ENCODE results near the gene CARNS1. TPM values are rescaled to one million over a fixed set of nuclear protein-coding genes. Genes with fewer than 3 reads are reported as not detected.

Gene CARNS1
- total and polyA plus RNA-seq, 2 of the 13 experiments (the other 11 are each of a cell fraction or from before 2014, with no cell fraction given) = not detected

- 14% methylated on average over 11 of the region's 16 CpGs for WGBS (ENCODE audit: low lambda C conversion rate)
- peaks cover 30% of the 10 kb centered on the region for H3K4me1 ChIP-seq (ENCODE audit: insufficient read depth, low read length)
- FAIRE-seq = peak; percentile 85
- TF ChIP-seq PLSCR1 (CRISPR knock-in tag; IDR thresholded peaks at IDR 0.05; ENCODE audit: borderline replicate concordance) = no peak
- TF ChIP-seq YY1 (IDR thresholded peaks at IDR 0.05; ENCODE audit: insufficient read depth, insufficient replicate concordance, low read depth, low read length) = peak; percentile 59
- no peak for TF ChIP-seq ZMAT3 (CRISPR knock-in tag; conservative IDR thresholded peaks at IDR 0.05)
- peak; percentile 29; the same call in 1 of the 2 replicates for TF ChIP-seq THAP11 (CRISPR knock-in tag; IDR thresholded peaks at IDR 0.05)
- TF ChIP-seq MYC (CRISPR knock-in tag; IDR thresholded peaks at IDR 0.05; ENCODE audit: borderline replicate concordance) = peak; percentile 18; the same call in 1 of the 2 replicates
- TF ChIP-seq ZSCAN29 (CRISPR knock-in tag; conservative IDR thresholded peaks at IDR 0.05) = no peak
- peak; percentile 33; the same call in 1 of the 2 replicates for TF ChIP-seq KDM2A (CRISPR knock-in tag; IDR thresholded peaks at IDR 0.05; ENCODE audit: borderline replicate concordance, low read depth)
- TF ChIP-seq ZBTB40 (IDR thresholded peaks at IDR 0.05) = no peak
- TF ChIP-seq ZBTB40 (CRISPR knock-in tag; IDR thresholded peaks at IDR 0.05) = peak; percentile 4; the same call in 1 of the 2 replicates
- no peak for TF ChIP-seq RFXANK (CRISPR knock-in tag; IDR thresholded peaks at IDR 0.05)
- no peak for TF ChIP-seq ZMAT5 (CRISPR knock-in tag; IDR thresholded peaks at IDR 0.05; ENCODE audit: borderline replicate concordance, low read depth)
- TF ChIP-seq TSC22D2 (CRISPR knock-in tag; IDR thresholded peaks at IDR 0.05; ENCODE audit: borderline replicate concordance) = peak; percentile 65; the same call in 1 of the 2 replicates
- TF ChIP-seq KDM3A (CRISPR knock-in tag; IDR thresholded peaks at IDR 0.05; ENCODE audit: low read depth) = peak; percentile 63; the same call in 1 of the 2 replicates
These were observed 33.0 kb upstream of the CARNS1 start for GRCh38 chr11:67382276-67383136.

More at GRCh38 chr11:67382276-67383136, 33.0 kb upstream of the CARNS1 start:
- no peak overlapping the region for H3K4me3 ChIP-seq (replicated peaks in 1 of 3; ENCODE audit: insufficient read depth in 1 of 3, low read depth in 2 of 3, low read length in 3 of 3)
- H3K79me2 ChIP-seq (ENCODE audit: insufficient read depth, low read length) = no peaks in the 10 kb centered on the region
- in situ Hi-C loops (cut with HindIII; ENCODE audit: extremely low pct_ligation_motif_present, low pct_unique_long_range_greater_than_20kb) = loop anchor here (5.0 kb wide), 1 partner anchor 120 kb away; no protein-coding TSS in a partner anchor
- no peaks in the 10 kb centered on the region for H3K36me3 ChIP-seq (replicated peaks in 1 of 2; ENCODE audit: control insufficient read depth in 1 of 2, insufficient read depth in 2 of 2, low read length in 2 of 2)
- BruUV-seq (replicated peaks) = no TSS peak
- no peaks in the 10 kb centered on the region for H3K9me3 ChIP-seq (ENCODE audit: low read length)
- peak; percentile 67 for DNase-seq (ENCODE audit: low spot score)
- intact Hi-C loops (cut with micrococcal nuclease; ENCODE audit: unreplicated experiment) = loop anchor here (1.0 to 10.0 kb wide), 2 partner anchors 25 to 138 kb away; no protein-coding TSS in a partner anchor
- H3K4me2 ChIP-seq (ENCODE audit: low read depth, low read length) = no peak overlapping the region
- H3K27ac ChIP-seq (ENCODE audit: extremely low read length, insufficient read depth, low read length) = no peak overlapping the region
- no peak overlapping the region for H3K9ac ChIP-seq (ENCODE audit: insufficient read depth, low read depth, low read length)
- ChIA-PET CTCF (ENCODE audit: low intra/inter-chr PET ratio, low total read pairs) (interaction anchor here (1.3 to 2.3 kb wide), 5 partner anchors 11 to 36 kb away, joined by 5 to 45 read pairs (median 6); partner anchors contain the start of gene POLD4), POLR2A (interaction anchor here (1.0 to 18.5 kb wide), 4 partner anchors 9 to 29 kb away, joined by 3 to 365 read pairs (median 4); partner anchors contain the start of genes CLCF1, POLD4, PPP1CA and RAD9A)
- no peaks in the 10 kb centered on the region for H4K20me1 ChIP-seq (ENCODE audit: insufficient read depth, low read length)
- no peak overlapping the region for H2AFZ ChIP-seq (ENCODE audit: low read length)
- peaks cover 1 to 40% of the 10 kb centered on the region in 2 experiments; a peak in 3 of 5 replicates for H3K27me3 ChIP-seq (ENCODE audit: control insufficient read depth in 1 of 2, insufficient read depth in 2 of 2, low read length in 2 of 2)
- ATAC-seq = peak; percentile 86
